Activated CD8-positive, alpha-beta memory T cell treated with anti-CD3 and anti-CD28 coated beads, Interleukin-2, amount 10 ng/mL, durations not matched to agents 7 days and 5 days (primary cell): ENCODE data around the gene IGFBP7. TPM values are rescaled to one million over a fixed set of nuclear protein-coding genes. Genes with fewer than 3 reads are reported as not detected.

Experiments used
- ATAC-seq: fragments of 150-1000 bp; cut with Tn5 transposase; one replicate; pipeline ENCODE4 v1.10.0; 2021; ENCODE audit warnings: moderate library complexity
- CTCF ChIA-PET: fragments of 350-600 bp; sonication (Branson Sonifier 250); formaldehyde crosslinking; loops from one replicate; lab custom pipeline; 2021; ENCODE audit warnings: antibody characterized with exemption; lab: Charles Lee
- DNase-seq: peaks from one replicate; pipeline ENCODE4 v3.0.0-alpha.2; 2020
- H3K27ac Mint-ChIP-seq: one replicate; pipeline ENCODE4 v1.8.0; 2021; ENCODE audit warnings: mild to moderate bottlenecking, mixed read lengths
- H3K27me3 Mint-ChIP-seq: one replicate; pipeline ENCODE4 v1.8.0; 2021; ENCODE audit warnings: mixed read lengths
- H3K36me3 Mint-ChIP-seq: one replicate; pipeline ENCODE4 v1.8.0; 2021; ENCODE audit warnings: mild to moderate bottlenecking, mixed read lengths
- H3K4me1 Mint-ChIP-seq: one replicate; pipeline ENCODE4 v1.8.0; 2021; ENCODE audit warnings: mixed read lengths
- H3K4me3 Mint-ChIP-seq: one replicate; pipeline ENCODE4 v1.8.0; 2021; ENCODE audit warnings: mild to moderate bottlenecking, moderate library complexity, mixed read lengths
- H3K9me3 Mint-ChIP-seq: one replicate; pipeline ENCODE4 v1.8.0; 2022; ENCODE audit warnings: low read depth, mixed read lengths
- total RNA-seq, 2 experiments: library from RNA; stranded (reverse); gene quantifications; one replicate each; pipeline ENCODE4 v1.2.3, GENCODE V29; 2021

Gene IGFBP7
- total RNA-seq, 2 experiments from 2014 or later, result 0.35 TPM; not detected in 1

DNA sequence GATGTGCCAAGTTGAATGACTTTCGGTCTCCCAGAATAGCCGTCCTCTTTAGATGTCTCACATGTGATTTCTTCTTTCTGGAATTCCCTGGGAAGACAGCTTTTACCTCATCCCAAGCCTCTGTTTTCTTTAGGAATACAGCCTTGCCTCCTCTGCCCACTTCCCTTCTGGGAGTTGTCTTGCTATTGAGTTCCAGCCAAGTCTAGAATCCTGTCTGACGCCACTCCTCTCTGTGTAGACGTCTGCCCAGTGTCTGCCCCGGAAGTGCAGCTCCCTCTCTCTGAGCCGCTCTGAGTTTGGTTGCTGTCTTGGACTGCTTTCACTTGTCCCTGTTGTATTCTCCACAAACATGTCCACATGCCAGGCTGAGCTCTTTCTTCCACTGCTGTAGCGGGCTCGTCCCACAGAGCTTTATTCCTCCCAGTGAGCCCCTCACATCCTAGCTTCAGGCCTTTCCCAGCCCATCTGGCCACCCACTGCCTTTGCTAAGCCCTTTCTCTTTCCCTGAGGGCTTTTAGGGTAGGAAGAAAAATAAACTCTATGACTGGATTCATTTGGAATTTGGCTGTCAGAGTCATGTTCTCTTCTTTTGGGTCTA lies 9.0 kb upstream of the IGFBP7 start:
- Mint-ChIP-seq H3K27ac (no peak overlapping the region), H3K9me3 (no peaks in the 10 kb centered on the region), H3K36me3 (no peaks in the 10 kb centered on the region), H3K27me3 (peaks cover 51% of the 10 kb centered on the region), H3K4me3 (no peak overlapping the region), H3K4me1 (no peaks in the 10 kb centered on the region)
- CTCF ChIA-PET, result interaction anchor here (1.2 kb wide), 1 partner anchor 44 kb away, joined by 3 read pairs; no protein-coding TSS in a partner anchor
- DNase-seq, result no peak
- ATAC-seq, result no peak

DNA sequence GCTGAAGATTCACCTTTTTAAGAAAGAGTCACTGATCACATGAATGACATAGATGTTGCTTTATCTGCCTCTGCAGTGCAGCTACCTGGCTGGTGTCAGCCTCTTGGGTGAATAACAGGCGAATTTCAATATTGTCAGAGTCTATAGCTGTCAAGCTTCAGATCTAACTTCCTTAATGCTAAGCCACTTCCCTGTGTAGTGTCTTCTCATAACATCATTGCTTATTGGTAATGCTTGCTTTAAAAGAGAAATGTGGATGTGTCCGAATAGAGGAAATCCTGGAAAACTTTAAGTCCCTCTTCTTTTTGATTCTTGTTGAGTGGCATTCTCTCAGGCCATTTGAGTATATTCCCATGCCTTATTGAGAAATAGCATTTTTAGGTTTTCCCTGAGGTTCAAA lies 7.3 kb upstream of the IGFBP7 start:
- H3K4me3 Mint-ChIP-seq, result no peak overlapping the region
- peaks cover 65% of the 10 kb centered on the region for H3K27me3 Mint-ChIP-seq
- no peaks in the 10 kb centered on the region for H3K4me1 Mint-ChIP-seq
- H3K36me3 Mint-ChIP-seq, result no peaks in the 10 kb centered on the region
- ATAC-seq (no peak), DNase-seq (no peak)
- CTCF ChIA-PET, result no interaction called here
- H3K27ac Mint-ChIP-seq, result no peak overlapping the region
- no peaks in the 10 kb centered on the region for H3K9me3 Mint-ChIP-seq

DNA sequence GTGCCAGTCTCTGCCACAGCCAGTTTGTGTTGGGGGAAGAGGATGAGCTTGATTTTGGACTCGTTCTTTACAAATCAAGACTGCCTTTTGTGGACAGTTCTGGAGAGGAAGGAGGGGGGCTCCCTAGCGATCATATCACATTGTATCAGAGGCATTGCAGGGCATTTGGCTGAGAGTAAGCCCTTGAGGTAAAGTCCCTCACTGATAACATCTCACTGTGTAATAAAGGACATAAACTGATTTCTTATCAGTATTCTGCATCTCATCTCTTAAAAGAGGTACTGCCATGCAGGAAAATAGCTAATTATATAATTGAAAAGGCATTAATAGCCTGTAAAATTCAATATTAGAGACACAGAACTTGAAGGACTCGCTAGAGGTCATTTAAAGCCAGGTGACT lies 6.1 kb upstream of the IGFBP7 start:
- Mint-ChIP-seq H3K4me3 (no peak overlapping the region), H3K4me1 (peaks cover 8% of the 10 kb centered on the region), H3K27ac (no peak overlapping the region), H3K9me3 (no peaks in the 10 kb centered on the region), H3K36me3 (no peaks in the 10 kb centered on the region), H3K27me3 (peaks cover 75% of the 10 kb centered on the region)
- CTCF ChIA-PET, result interaction anchor here (0.9 kb wide), 1 partner anchor 9 kb away, joined by 3 read pairs; no protein-coding TSS in a partner anchor
- DNase-seq (no peak), ATAC-seq (no peak)

GRCh38 chr4:57114973-57115372 lies 4.8 kb upstream of the IGFBP7 start:
- CTCF ChIA-PET, result no interaction called here
- ATAC-seq (no peak), DNase-seq (no peak)
- Mint-ChIP-seq H3K9me3 (no peaks in the 10 kb centered on the region), H3K36me3 (no peaks in the 10 kb centered on the region), H3K4me3 (no peak overlapping the region), H3K27ac (no peak overlapping the region), H3K27me3 (peaks cover 79% of the 10 kb centered on the region), H3K4me1 (peaks cover 16% of the 10 kb centered on the region)

- Mint-ChIP-seq H3K36me3 (no peaks in the 10 kb centered on the region), H3K27me3 (peaks cover 77% of the 10 kb centered on the region), H3K4me1 (peaks cover 18% of the 10 kb centered on the region), H3K4me3 (no peak overlapping the region), H3K27ac (no peak overlapping the region), H3K9me3 (no peaks in the 10 kb centered on the region)
- ATAC-seq (no peak), DNase-seq (no peak)
- CTCF ChIA-PET, result no interaction called here
These were observed 3.7 kb upstream of the IGFBP7 start for GRCh38 chr4:57113870-57114269.

- Mint-ChIP-seq H3K4me3 (peak overlapping the region; percentile 65), H3K27me3 (peaks cover 82% of the 10 kb centered on the region), H3K9me3 (no peaks in the 10 kb centered on the region), H3K4me1 (peaks cover 18% of the 10 kb centered on the region), H3K27ac (peak overlapping the region; percentile 57), H3K36me3 (peaks cover 2% of the 10 kb centered on the region)
- DNase-seq, result peak; percentile 54
- CTCF ChIA-PET, result no interaction called here
- peak; percentile 54 for ATAC-seq
These were observed 691 bp upstream of the IGFBP7 start for GRCh38 chr4:57110640-57111511.

GRCh38 chr4:57109411-57109846 lies 756 bp downstream of the IGFBP7 start:
- CTCF ChIA-PET, result interaction anchor here (1.5 kb wide), 1 partner anchor 72 kb away, joined by 3 read pairs; no protein-coding TSS in a partner anchor
- ATAC-seq, result no peak
- Mint-ChIP-seq H3K4me3 (peak overlapping the region; percentile 31), H3K36me3 (peaks cover 2% of the 10 kb centered on the region), H3K27me3 (peaks cover 84% of the 10 kb centered on the region), H3K4me1 (peaks cover 18% of the 10 kb centered on the region), H3K27ac (no peak overlapping the region), H3K9me3 (no peaks in the 10 kb centered on the region)
- DNase-seq, result no peak

- ATAC-seq, result no peak
- no peak for DNase-seq
- peaks cover 10% of the 10 kb centered on the region for H3K4me1 Mint-ChIP-seq
- peaks cover 2% of the 10 kb centered on the region for H3K36me3 Mint-ChIP-seq
- no peak overlapping the region for H3K27ac Mint-ChIP-seq
- H3K27me3 Mint-ChIP-seq, result peaks cover 67% of the 10 kb centered on the region
- CTCF ChIA-PET, result no interaction called here
- no peaks in the 10 kb centered on the region for H3K9me3 Mint-ChIP-seq
- no peak overlapping the region for H3K4me3 Mint-ChIP-seq
These were observed 4.0 kb downstream of the IGFBP7 start for GRCh38 chr4:57106181-57106580.

DNA sequence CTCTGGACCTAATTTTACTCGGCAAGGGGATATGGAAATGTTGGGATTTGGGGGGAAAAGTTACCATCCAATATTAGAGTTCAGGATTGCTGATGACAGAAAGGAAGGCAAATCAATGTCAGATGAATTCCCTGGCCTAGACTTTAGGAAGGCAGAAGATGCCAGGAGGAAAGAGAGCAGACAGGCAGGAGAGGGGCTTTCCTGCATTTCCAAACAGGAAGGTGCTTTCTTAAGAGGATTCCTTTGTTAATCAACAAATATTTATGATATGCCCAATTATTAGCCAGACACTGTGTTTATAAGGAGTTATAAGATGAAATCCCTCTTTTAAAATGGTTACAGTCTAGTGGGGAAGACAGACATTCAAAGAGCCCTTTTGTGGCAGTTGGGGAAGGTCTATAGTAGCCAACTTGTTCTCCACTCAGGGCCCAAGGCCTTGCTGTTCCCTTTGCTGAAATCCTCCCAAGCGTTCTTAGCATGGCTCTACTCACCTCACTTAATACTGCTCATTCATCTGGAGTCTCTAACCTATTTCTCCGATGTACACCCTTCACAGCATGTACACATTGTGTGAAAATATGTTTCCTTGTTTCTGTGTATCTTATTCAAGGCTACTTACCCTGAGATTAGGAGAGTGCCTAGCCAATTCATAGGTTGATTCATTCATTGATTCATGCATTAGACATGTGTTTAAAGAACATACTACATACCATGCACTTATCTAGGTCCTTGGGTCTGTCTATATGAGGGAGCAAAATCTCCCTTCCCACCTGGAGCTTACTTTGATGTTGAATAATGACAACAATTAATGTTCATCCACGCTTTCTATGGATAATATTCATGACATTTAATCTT lies 5.3 kb downstream of the IGFBP7 start:
- Mint-ChIP-seq H3K4me3 (no peak overlapping the region), H3K27ac (no peak overlapping the region), H3K27me3 (peaks cover 63% of the 10 kb centered on the region), H3K36me3 (peaks cover 2% of the 10 kb centered on the region), H3K4me1 (peaks cover 2% of the 10 kb centered on the region), H3K9me3 (no peaks in the 10 kb centered on the region)
- CTCF ChIA-PET, result no interaction called here
- ATAC-seq (no peak), DNase-seq (no peak)

GRCh38 chr4:57103051-57103450 lies 7.1 kb downstream of the IGFBP7 start:
- Mint-ChIP-seq H3K9me3 (no peaks in the 10 kb centered on the region), H3K36me3 (no peaks in the 10 kb centered on the region), H3K27ac (no peak overlapping the region), H3K4me3 (no peak overlapping the region), H3K4me1 (no peaks in the 10 kb centered on the region), H3K27me3 (peaks cover 59% of the 10 kb centered on the region)
- CTCF ChIA-PET, result no interaction called here
- DNase-seq, result no peak
- no peak for ATAC-seq

DNA sequence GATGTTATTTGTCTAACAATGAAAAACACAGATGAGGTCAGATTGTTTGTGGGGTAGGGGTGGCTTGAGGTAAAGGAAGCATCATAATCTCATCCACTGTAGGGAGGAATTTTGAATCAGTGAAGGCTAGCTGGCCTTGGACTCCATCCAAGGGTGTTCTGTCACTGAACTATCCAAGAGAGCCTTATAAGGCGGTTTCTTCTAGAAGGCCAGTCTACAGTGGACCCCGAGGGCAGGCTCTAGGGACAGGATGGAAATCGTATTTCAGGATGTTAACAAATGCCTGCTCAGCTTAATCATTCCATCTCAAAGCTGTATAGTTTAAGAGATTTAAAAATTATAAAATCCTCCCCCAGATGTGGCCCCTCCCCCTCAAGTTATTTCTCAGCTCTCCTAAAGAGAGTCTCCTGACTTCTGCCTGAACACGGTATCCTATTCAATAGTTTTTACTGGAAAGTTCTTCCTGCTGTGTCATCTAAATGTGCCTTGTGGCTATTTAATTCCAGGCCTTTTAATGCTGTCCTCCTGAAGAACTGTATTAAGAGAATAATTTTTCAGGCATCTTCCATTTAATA lies 8.0 kb downstream of the IGFBP7 start:
- peaks cover 57% of the 10 kb centered on the region for H3K27me3 Mint-ChIP-seq
- H3K4me3 Mint-ChIP-seq, result no peak overlapping the region
- DNase-seq, result no peak
- H3K4me1 Mint-ChIP-seq, result no peaks in the 10 kb centered on the region
- no peaks in the 10 kb centered on the region for H3K36me3 Mint-ChIP-seq
- no peak for ATAC-seq
- no peak overlapping the region for H3K27ac Mint-ChIP-seq
- CTCF ChIA-PET, result interaction anchor here (1.4 kb wide), 1 partner anchor 61 kb away, joined by 3 read pairs; no protein-coding TSS in a partner anchor
- H3K9me3 Mint-ChIP-seq, result no peaks in the 10 kb centered on the region

DNA sequence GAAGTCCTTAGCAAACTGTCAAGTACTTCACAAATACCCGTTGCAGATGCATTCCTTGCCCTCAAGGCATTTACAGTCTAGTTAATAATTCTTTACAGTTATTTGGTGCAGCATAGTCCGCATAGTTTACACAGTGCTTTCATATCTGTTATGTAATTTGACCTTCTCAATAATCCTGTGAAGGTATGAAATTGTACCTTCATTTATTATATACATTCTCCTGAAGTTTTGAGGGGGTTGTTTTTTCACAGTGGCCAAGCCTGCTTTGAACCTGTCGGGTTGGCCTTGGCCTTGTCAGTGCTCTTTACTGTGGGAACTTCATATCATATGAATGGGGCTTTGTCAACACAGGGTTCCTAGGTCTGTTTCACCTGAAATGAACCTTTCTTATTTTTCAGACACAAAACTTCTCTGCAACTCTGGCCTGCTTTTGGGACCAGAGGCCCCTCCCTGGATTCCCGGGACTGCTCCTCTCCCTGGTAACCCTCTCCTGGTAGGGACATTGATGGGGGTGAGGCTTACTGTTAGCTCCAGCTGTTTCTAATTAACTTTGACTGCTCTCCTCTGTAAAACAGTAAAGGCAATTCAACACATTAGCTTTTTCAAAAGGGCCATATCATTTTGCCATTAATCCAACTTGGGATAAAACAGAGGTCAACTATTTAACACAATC lies 9.1 kb downstream of the IGFBP7 start:
- peaks cover 57% of the 10 kb centered on the region for H3K27me3 Mint-ChIP-seq
- H3K27ac Mint-ChIP-seq, result no peak overlapping the region
- no peaks in the 10 kb centered on the region for H3K4me1 Mint-ChIP-seq
- DNase-seq (no peak), ATAC-seq (no peak)
- CTCF ChIA-PET, result interaction anchor here (1.4 kb wide), 1 partner anchor 62 kb away, joined by 3 read pairs; no protein-coding TSS in a partner anchor
- H3K36me3 Mint-ChIP-seq, result no peaks in the 10 kb centered on the region
- H3K9me3 Mint-ChIP-seq, result no peaks in the 10 kb centered on the region
- no peak overlapping the region for H3K4me3 Mint-ChIP-seq
